COLO829 (cell line): Measurements from ENCODE around the gene GIMD1.
"Not testable (repeated sequence)": the region's sequence is repeated elsewhere in the genome, so short reads cannot be mapped to it uniquely, and the experiment has no call there.

Source experiments
- DNase-seq: peaks from one replicate; pipeline ENCODE4 v3.0.0; 2012; ENCODE audit warnings: low spot score

GIMD1 gene

GRCh38 chr4:106368678-106369077 lies at the start of gene GIMD1:
GIMD1 (minus strand) TSS chr4:106368778; CDS start chr4:106367435, 1,343 bp downstream.
- no peak for DNase-seq

- peak; percentile 35 for DNase-seq
Observed at GRCh38 chr4:106414366-106414765, 45.8 kb upstream of the GIMD1 start.

GRCh38 chr4:106409901-106410889 lies 41.6 kb upstream of the GIMD1 start:
- DNase-seq, result no peak

DNA sequence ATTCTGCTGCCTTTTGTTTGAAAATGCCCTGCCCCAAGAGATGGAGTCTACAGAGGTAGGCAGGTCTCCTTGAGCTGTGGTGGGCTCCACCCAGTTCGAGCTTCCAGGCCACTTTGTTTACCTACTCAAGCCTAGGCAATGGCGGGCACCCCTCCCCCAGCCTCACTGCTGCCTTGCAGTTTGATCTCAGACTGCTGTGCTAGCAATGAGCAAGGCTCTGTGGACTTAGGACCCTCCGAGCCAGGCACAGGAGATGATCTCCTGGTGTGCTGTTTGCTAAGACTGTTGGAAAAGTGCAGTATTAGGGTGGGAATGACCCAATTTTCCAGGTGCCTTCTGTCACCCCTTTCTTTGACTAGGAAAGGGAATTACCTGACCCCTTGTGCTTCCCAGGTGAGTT lies 39.4 kb upstream of the GIMD1 start:
- DNase-seq, result not testable (repeated sequence)

DNA sequence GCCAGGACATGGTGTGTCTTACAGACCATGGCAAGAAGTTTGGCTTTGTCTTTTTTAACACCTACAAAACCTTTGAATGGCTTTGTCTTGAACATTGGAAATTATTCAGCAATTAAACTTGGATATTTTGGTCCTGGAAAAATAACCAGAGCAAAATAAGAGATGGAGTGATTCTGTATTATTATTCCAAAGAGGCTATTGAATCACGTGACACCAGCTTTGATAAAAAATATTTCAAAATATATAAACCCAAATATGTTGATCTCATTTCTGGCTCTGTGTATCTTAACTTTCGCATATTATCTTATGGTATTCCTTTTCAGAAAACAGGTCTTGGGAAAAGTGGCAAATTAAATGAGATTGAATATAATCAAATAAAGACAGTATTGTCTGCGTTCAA lies 32.6 kb upstream of the GIMD1 start:
- DNase-seq, result no peak

DNA sequence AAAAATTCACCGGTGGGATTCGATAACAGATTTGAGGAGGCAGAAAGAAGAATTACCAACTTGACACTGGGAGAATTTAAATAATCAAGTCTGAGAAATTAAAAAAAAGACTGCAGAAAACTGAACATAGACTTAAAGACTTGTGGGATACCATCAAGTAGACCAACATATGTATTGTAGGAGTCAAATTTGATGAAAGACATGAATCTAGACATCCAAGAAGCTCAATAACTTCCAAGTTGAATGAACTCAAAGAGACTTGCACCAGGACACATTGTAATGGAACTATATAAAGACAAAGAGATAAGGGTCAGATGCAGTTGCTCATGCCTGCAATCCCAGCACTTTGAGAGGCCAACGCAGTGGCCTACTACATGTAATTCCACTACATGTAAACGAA lies 30.3 kb upstream of the GIMD1 start:
- not testable (repeated sequence) for DNase-seq

GRCh38 chr4:106395582-106395981 lies 27.0 kb upstream of the GIMD1 start:
- no peak for DNase-seq

DNA sequence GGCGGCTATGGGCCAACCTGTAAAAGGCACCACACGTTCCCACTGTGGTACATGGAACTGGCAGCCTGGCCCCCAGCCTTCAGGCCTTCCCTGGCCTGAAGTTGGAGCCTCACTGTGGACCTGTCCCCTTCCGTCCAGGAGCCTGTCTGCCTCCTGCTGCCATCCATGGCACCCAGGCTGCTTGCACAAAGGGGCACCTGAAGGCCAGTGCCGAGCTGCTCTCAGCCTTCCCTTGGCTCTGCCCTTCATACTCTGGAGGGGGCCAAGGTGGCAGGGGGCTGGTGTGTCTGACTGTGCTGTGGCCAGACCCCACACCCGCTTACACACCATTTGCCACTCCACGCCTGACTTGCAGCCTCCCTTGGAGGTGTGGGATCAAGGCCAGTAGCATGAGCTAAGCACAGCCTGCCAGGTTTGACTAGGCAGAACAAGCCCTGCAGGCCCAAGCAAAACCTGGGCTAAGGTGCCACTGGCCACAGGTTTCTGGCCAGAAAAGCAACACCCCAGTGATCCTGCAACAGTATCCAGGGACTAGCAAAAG lies 17.3 kb upstream of the GIMD1 start:
- no peak for DNase-seq

GRCh38 chr4:106384878-106385277 lies 16.3 kb upstream of the GIMD1 start:
- no peak for DNase-seq

DNA sequence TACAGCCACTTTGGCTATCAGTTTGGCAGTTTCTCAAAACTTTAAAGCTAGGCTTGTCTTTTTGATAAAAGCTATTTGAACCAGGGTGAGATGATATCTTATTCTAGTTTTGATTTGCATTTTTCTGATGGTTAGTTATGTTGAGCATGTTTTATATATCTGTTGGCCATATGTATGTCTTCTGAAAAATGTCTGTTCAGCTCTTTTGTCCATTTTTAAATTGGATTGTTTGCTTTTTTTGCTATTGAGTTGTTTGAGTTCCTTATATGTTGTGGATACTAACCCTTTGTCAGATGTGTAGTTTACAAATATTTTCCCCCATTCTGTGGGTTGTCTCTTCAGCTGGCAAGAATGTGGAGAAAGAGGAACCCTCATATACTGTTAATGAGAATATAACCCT lies 11.6 kb upstream of the GIMD1 start:
- no peak for DNase-seq

GRCh38 chr4:106373026-106373425 lies 4.4 kb upstream of the GIMD1 start:
- no peak for DNase-seq

GRCh38 chr4:106371161-106371560 lies 2.6 kb upstream of the GIMD1 start:
- no peak for DNase-seq

DNA sequence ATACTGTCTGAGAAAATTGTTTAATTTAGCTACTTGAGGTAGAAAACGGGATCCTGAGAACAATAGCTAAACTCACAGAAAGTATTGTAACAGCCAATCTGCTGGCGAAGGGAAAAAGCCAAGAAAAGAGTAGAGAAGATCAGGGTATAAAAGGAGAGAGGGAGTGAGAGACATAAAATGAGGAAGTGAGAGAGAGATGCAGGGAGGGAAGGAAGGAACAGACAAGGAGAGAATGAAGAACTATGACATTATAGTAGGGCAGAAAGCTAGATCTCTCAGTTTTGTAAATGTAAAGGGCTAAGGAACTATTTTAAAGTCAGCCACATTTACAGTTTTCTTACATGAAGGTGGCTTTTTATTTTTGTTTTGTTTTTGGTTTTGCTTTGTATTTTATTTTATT lies 1.6 kb upstream of the GIMD1 start:
- DNase-seq, result no peak

GRCh38 chr4:106369456-106370060 lies 980 bp upstream of the GIMD1 start:
- DNase-seq, result peak; percentile 63

DNA sequence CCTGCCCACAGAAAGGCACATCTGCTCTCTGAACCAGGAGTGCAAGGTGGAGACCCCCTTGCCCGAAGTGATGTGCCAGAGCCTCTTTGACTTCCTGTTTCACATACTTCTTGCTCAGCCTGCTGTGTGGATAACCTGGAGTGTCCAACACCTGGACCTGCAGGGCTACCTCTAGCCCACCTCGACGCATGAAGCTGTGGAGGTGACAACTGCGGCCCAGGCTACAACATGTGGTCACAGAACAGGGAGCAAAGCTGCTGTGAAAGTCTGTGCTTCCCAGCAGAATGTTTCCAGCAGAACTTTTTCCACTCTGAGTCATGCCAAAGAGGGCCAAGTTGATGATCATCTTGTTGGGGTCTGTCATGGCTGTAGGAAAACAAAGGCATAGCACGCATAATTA lies 1.5 kb downstream of the GIMD1 start:
- no peak for DNase-seq

DNA sequence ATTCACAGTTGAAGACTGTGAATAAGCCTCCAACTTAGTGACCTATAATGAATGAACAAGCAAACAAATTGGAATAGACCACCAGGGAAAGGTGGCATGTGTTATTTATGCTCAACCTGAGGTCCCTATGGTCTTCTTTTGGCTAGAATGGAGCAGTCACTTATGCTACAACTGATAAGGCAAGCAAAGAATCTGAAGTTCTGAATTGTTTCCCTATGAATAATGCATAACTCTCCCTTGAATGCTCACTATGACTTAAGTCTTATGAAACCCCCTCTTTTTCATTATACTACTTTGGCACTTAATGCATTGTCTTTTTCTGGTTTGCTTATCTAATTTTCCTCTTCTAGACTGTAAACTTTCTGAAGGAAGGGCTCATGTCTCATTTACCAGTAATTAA lies 2.6 kb downstream of the GIMD1 start:
- DNase-seq, result no peak

- DNase-seq, result peak; percentile 86
Observed at GRCh38 chr4:106365613-106366012, 3.0 kb downstream of the GIMD1 start.

DNA sequence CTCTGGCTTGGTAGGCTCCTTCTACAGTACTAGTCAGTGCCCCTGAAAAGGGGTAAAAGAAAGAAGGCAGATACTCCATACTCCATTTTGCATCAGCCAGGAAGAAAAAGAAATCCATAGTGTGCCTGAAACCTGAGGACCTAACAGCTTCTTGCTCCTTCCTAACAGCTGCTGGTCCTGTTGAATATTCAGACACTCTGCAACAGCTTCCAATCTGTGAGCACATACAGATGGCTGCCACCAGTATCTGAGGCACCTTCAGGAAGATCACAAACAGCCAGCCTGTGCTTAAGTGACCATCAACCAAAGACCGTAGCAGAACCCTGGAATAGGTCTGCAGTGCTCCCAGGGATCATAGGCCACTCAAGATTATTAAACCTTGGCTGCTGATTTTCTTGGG lies 4.3 kb downstream of the GIMD1 start:
- no peak for DNase-seq

GRCh38 chr4:106362086-106362825 lies 6.3 kb downstream of the GIMD1 start:
- DNase-seq, result no peak

GRCh38 chr4:106358899-106359298 lies 9.7 kb downstream of the GIMD1 start:
- no peak for DNase-seq

DNA sequence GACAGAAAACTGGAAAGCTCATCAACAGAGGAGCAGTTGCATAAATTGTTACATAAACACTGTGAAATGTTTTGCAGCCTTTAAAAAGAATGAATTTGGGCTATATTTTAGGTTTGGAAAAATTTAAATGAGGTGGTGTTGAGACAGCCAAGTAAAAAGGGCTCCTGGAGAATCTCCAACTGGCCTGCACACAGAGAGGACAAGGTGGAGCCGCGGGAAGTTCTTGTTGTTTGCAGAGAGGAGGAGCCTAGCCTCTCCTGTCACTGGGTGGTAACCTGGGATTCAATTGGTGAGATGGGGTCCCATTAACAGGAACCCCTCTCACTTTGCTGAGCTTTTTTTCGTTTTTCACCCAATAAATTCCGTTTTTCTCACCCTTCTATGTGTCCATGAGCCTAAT lies 13.4 kb downstream of the GIMD1 start:
- no peak for DNase-seq

DNA sequence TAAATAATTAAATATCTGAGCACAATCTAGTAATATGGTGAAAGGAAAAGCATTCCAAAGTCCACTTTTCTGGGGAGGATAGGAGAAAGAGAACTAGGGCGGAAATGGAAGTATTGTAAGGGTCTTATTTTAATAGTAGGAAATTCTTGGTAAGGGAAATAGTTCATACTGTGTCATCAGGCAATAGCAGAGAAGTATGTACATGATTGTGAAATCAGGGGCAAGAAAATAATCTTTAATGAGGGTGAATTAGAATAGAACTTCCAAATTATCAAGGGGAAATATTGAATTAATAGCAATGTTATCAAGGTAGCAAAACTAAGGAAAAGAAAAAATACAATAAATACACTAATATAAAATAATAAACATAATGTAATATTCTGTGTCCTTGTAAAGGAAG lies 14.8 kb downstream of the GIMD1 start:
- no peak for DNase-seq
